Fibroblast of lung (primary cell): ENCODE data around the gene TSR2.

Experiments used
- EZH2 ChIP-seq: IDR thresholded peaks from 2 replicates; pipeline ENCODE4 v1.5.1; 2012; ENCODE audit warnings: low read length, control low read depth, mild to moderate bottlenecking; ENCODE audit errors: missing control alignments
- TF ChIP-seq, protein P1 (sequence below), 2 donors: IDR thresholded peaks in 1 of 2; conservative IDR thresholded peaks in 1 of 2; 1 replicate in 1 of 2; 2 replicates in 1 of 2; pipeline ENCODE4 v1.5.1; 2011 to 2012; ENCODE audit warnings: low read length in 2 of 2, control low read depth in 1 of 2, inconsistent platforms in 1 of 2, low read depth in 1 of 2, mild to moderate bottlenecking in 1 of 2

DNA sequence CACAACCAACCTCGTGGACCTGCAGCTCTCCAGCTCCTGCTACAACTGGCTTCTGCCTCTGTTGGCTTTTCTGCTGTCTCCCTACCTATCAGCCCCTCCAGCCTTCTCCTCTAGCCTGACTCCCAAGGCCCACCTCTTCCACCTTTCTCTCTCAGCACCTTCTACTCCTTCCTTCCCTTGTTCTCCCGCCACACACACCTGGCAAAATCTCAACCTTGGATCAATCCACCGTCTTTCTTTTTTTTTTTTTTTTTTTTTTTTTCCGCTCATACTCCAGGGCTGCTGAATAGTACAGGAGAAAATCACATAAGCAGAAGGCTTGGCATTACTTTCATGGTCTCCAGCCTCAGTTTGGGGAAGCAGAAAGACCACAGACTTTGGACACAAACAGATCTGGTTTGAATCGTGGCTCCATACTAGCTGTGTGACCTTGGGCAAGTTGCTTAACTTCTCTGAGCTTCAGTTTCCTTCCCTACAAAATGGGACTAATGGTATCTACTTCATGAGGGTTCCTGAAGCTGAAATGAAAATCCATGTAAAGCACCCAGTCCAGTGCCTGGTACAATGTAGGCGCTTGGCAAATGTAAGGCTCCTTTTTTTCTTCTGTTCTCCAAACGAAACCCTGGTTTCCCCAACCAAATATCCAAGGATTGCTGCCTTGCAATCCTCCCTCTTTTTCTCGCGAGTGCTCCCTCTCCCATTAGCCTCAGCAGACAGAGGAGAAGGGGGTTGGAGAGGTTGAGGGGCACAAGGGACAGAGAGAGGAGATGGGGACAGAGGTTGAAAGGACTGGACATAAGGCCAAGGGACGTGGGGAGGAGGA is 54.2 kb downstream of the TSR2 start:
- TF ChIP-seq, protein P1, sequence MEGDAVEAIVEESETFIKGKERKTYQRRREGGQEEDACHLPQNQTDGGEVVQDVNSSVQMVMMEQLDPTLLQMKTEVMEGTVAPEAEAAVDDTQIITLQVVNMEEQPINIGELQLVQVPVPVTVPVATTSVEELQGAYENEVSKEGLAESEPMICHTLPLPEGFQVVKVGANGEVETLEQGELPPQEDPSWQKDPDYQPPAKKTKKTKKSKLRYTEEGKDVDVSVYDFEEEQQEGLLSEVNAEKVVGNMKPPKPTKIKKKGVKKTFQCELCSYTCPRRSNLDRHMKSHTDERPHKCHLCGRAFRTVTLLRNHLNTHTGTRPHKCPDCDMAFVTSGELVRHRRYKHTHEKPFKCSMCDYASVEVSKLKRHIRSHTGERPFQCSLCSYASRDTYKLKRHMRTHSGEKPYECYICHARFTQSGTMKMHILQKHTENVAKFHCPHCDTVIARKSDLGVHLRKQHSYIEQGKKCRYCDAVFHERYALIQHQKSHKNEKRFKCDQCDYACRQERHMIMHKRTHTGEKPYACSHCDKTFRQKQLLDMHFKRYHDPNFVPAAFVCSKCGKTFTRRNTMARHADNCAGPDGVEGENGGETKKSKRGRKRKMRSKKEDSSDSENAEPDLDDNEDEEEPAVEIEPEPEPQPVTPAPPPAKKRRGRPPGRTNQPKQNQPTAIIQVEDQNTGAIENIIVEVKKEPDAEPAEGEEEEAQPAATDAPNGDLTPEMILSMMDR (conservative IDR thresholded peaks at IDR 0.05 in 1 of 2, IDR thresholded peaks at IDR 0.05 in 1 of 2; ENCODE audit: low read depth in 1 of 2, low read length in 2 of 2): no peak
- TF ChIP-seq EZH2: no peak
